ENCODE results near the gene TLL1. TPM values are rescaled to one million over a fixed set of nuclear protein-coding genes. Genes with fewer than 3 reads are reported as not detected.

TLL1 gene
- total RNA-seq, 1 donor from 2014 or later, result not detected

GRCh38 chr4:165965503-165965902 is 92.5 kb downstream of the TLL1 start:
- no peak for TF ChIP-seq CTCF (IDR thresholded peaks at IDR 0.05)
- no peak for DNase-seq
- no peaks in the 10 kb centered on the region for H3K4me1 Mint-ChIP-seq
- no peak overlapping the region for H3K4me3 Mint-ChIP-seq
- ATAC-seq (ENCODE audit: low read depth), result no peak
- ChIA-PET CTCF (no interaction called here), POLR2A (no interaction called here)
- H3K27ac Mint-ChIP-seq, result no peak overlapping the region
- H3K9me3 Mint-ChIP-seq, result peaks cover 8% of the 10 kb centered on the region
- H3K27me3 Mint-ChIP-seq, result no peaks in the 10 kb centered on the region
- H3K36me3 Mint-ChIP-seq (ENCODE audit: low read depth), result no peaks in the 10 kb centered on the region
- intact Hi-C loops (cut with micrococcal nuclease), result no loop called here

GRCh38 chr4:165966833-165967232 is 93.8 kb downstream of the TLL1 start:
- Mint-ChIP-seq H3K9me3 (peaks cover 8% of the 10 kb centered on the region), H3K4me3 (no peak overlapping the region), H3K27ac (no peak overlapping the region), H3K36me3 (ENCODE audit: low read depth) (no peaks in the 10 kb centered on the region), H3K4me1 (no peaks in the 10 kb centered on the region), H3K27me3 (no peaks in the 10 kb centered on the region)
- TF ChIP-seq CTCF (IDR thresholded peaks at IDR 0.05), result no peak
- ATAC-seq (ENCODE audit: low read depth) (no peak), DNase-seq (no peak)
- ChIA-PET POLR2A (no interaction called here), CTCF (no interaction called here)
- intact Hi-C loops (cut with micrococcal nuclease), result no loop called here

GRCh38 chr4:165967486-165967885 is 94.4 kb downstream of the TLL1 start:
- Mint-ChIP-seq H3K4me1 (no peaks in the 10 kb centered on the region), H3K9me3 (peaks cover 8% of the 10 kb centered on the region), H3K4me3 (no peak overlapping the region), H3K27me3 (no peaks in the 10 kb centered on the region), H3K27ac (no peak overlapping the region), H3K36me3 (ENCODE audit: low read depth) (no peaks in the 10 kb centered on the region)
- no peak for ATAC-seq (ENCODE audit: low read depth)
- intact Hi-C loops (cut with micrococcal nuclease), result no loop called here
- ChIA-PET POLR2A (no interaction called here), CTCF (no interaction called here)
- no peak for TF ChIP-seq CTCF (IDR thresholded peaks at IDR 0.05)
- DNase-seq, result no peak

GRCh38 chr4:165970703-165971420 is 97.8 kb downstream of the TLL1 start:
- Mint-ChIP-seq H3K36me3 (ENCODE audit: low read depth) (no peaks in the 10 kb centered on the region), H3K4me1 (no peaks in the 10 kb centered on the region), H3K4me3 (no peak overlapping the region), H3K9me3 (peaks cover 8% of the 10 kb centered on the region), H3K27me3 (no peaks in the 10 kb centered on the region), H3K27ac (no peak overlapping the region)
- DNase-seq, result no peak
- no peak for TF ChIP-seq CTCF (IDR thresholded peaks at IDR 0.05)
- POLR2A ChIA-PET, result no interaction called here
- intact Hi-C loops (cut with micrococcal nuclease), result no loop called here
- no peak for ATAC-seq (ENCODE audit: low read depth)
- CTCF ChIA-PET, result no interaction called here

DNA sequence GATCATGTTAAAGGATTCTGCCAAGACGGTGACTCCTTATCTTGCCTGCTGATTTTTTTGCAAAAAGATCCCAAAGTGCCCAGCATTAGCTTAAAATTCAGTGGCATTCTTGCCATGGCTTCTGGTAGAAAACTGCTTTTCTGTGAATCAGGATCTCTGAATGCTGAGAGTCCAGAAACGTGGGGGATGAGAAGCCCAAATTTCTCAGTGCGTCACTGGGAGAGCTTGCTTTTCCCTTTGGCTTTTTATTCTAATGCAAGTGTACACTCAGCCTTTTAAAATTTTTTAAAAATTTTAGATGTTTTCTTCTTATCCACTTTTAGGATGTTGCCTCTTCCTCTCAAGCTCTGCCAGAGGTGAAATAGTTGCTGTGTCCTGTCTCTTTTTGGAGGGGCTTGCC is 98.4 kb downstream of the TLL1 start:
- POLR2A ChIA-PET, result no interaction called here
- no peaks in the 10 kb centered on the region for H3K36me3 Mint-ChIP-seq (ENCODE audit: low read depth)
- intact Hi-C loops (cut with micrococcal nuclease), result no loop called here
- H3K4me3 Mint-ChIP-seq, result no peak overlapping the region
- no peak for TF ChIP-seq CTCF (IDR thresholded peaks at IDR 0.05)
- H3K27me3 Mint-ChIP-seq, result no peaks in the 10 kb centered on the region
- DNase-seq, result no peak
- peaks cover 5% of the 10 kb centered on the region for H3K9me3 Mint-ChIP-seq
- no peaks in the 10 kb centered on the region for H3K4me1 Mint-ChIP-seq
- H3K27ac Mint-ChIP-seq, result no peak overlapping the region
- ATAC-seq (ENCODE audit: low read depth), result no peak
- CTCF ChIA-PET, result no interaction called here

Data from activated B cell treated with CpG ODN at 0.5 μM for 24 hours (primary cell).